CD1c-positive myeloid dendritic cell (primary cell): ENCODE measurements around the gene RYK.
"Not testable (repeated sequence)": the region's sequence is repeated elsewhere in the genome, so short reads cannot be mapped to it uniquely, and the experiment has no call there.

ENCODE experiments used
- DNase-seq: peaks from one replicate; pipeline ENCODE4 v3.0.0-alpha.2; 2016; ENCODE audit errors: extremely low spot score

Gene RYK

GRCh38 chr3:134250717-134251220, at the start of gene RYK:
Gene RYK, minus strand, starts transcription at chr3:134250859. Its CDS starts 205 bp downstream, at chr3:134250654.
- peak; percentile 81 for DNase-seq

DNA sequence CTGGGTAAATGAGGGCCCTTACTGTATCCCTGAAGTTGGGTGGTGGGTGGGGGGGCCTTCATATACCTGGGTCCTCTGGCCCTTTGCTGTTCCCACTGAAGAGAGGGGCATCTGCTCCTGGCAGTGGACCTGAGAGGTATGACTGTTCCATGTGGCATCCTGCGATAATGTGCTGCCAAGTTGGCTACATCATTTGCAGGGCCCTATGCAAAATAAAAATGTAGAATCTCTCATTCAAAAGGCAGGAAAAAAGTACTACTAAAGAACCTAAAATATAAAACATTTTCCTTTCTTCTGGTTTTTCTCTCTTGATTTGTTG, 49.2 kb upstream of the RYK start:
- no peak for DNase-seq

GRCh38 chr3:134299185-134299887, 48.7 kb upstream of the RYK start:
- no peak for DNase-seq

DNA sequence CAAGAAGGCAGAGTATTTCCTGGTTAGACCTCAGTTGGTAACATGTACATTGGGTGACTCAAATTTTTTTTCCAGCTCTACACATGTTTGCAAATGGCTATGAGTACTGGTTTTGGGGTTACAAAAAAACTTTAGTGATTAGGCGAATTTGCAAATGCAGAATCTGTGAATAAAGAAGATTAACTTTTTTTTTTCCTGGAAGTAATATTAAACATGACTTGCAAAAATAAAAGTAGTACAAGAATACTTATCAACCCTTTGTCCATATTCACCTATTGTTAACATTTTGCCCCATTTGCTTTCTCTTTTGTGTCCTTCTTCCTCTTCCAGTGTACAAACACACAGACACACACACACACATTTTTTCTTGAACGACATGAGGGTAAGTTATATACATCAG, 47.6 kb upstream of the RYK start:
- DNase-seq: no peak

DNA sequence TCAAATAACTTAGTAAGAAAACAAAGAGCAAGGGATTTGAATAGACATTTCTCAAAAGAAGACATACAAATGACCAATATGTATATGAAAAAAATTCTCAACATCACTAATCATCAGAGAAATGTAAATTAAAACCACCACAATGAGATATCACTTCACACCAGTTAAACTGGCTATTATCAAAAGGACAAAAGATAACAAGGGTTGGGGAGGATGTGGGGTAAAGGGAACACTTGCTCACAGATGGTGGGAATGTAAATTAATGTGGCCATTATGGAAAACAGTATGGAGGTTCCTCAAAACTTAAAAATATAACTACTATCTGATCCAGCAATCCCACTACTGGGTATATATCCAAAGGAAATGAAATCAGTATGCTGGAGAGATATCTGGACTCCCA, 46.0 kb upstream of the RYK start:
- DNase-seq: no peak

- DNase-seq: no peak
These were observed 45.3 kb upstream of the RYK start for GRCh38 chr3:134295930-134296329.

DNA sequence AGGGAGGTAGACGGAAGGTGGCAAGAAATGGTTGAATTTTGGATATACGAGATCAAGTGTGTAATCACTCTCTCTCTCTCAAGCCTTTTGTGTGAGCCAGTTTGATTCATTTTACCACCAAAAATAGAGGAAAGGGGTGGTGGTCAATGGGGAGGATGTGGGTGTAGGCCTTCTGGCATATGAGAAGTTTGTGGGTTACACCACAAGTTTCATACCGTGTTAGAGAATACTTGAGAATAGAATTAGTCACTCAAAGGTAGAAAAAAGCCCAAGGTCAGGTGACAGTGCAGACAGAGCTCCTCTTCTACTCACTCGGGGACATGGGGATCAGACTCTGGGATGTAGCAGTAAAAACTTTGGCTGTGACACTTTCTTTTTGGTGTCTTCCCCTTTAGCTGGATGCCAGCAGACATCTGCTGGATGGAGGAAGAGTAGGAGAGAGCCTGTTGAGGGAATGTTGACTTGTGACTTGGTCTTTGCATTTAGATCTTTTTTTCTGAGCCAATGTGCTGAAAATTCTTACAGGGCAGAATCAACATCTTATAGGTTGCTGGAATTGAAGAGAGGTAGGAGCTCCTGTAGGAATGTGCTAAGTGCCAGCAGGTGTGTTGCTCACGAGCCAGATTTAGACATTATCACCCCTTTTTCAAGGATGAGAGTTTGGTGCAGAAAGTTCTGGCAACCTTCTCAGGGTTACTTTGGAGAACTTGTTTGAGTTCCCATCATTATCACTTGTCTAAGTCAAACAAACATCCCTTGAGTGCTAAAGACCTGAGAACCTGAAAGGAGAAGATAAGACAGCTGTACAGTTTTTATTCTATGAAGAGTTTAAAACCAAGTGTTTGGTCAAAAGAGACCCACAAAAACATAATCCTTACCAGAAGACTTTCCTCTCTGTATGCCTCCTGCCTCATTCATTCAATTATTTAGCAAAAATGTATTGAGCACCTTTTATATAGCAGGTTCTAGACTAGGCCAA, 43.9 kb upstream of the RYK start:
- DNase-seq: peak; percentile 77

- DNase-seq: no peak
These were observed 40.9 kb upstream of the RYK start for GRCh38 chr3:134291319-134292254.

GRCh38 chr3:134287512-134287911, 36.9 kb upstream of the RYK start:
- peak; percentile 8 for DNase-seq

DNA sequence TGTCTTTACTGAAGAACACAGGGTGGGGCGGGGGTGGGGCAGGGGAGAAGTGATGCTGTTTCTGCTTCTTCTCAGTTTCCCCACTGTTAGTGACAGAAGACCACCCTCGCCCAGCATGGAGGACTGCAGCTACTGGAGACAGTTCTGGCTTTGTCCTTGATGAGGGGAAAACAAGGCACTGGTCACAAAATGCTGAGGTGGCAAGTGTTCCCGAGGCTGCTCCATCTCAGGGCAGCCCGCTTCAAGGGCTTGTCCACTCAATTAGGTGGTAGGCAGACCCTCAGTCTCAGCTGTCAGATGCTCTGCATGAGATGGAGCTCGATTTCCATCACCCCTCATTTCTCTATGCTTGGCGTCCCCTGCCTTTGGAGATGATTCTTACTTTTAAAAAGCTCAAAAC, 33.8 kb upstream of the RYK start:
- DNase-seq: no peak

DNA sequence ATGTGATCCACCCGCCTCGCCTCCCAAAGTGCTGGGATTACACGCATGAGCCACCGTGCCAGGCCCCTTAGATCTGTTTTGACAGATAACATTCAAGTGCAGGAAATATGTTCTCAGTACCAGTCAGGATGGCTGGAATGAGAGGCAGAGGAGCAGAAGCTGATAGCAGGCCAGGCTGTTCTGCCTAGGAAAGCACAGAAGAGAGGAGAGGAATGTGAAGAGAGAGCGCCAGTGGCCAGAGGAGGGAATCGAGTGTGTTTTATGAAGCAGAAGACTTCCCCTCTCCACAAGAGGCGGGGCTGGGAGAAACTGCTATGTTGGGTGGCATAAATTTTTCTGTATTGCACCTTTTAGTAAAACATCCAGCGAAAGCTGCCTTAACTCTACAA, 32.0 kb upstream of the RYK start:
- DNase-seq: no peak

- DNase-seq: no peak
These were observed 31.4 kb upstream of the RYK start for GRCh38 chr3:134281912-134282658.

DNA sequence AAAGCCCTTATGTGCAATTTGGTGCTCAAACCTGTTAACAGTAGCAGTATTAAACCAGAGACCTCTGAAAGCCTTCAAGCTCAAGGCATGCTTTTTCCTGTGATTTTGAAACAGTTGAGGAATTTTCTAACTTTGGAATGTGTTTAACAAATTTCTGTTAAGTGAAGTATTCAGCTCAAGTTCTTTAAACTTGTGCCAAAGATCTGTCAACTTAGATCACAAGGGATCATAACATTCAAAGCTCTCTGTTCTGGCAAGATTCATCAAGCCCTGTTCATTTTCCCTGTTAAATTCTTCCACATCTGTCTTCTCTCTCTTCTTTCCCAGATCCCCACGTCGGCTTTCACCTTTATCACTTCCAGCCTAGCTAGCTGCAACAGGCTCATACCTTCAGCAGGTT, 28.8 kb upstream of the RYK start:
- no peak for DNase-seq

DNA sequence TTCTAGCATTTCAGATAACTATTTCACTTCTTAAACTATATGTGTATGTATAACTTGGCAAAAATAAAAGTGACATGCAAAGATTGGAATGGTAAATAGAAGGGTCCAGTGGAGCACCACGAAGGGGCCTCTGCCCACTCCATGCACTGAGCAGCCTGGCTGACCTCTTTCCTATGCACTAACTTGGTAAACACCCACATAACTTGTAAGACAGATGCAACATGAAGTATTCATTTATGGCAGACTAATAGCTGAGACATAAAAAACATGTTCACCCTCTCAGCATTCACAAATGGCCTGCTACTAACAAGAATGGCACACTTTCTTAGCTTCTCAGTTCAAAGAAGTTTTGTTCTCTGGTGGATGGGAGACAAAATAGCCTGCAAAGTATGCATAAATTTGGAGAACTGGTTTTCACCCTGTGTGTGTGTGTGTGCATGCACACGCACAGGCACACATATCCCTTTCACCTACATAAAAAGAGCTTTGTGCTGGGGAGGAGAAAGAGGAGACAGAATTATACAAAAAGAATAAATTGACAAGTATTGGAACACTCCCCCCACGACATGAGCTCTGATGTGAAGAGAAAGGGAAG, 26.5 kb upstream of the RYK start:
- DNase-seq: no peak

DNA sequence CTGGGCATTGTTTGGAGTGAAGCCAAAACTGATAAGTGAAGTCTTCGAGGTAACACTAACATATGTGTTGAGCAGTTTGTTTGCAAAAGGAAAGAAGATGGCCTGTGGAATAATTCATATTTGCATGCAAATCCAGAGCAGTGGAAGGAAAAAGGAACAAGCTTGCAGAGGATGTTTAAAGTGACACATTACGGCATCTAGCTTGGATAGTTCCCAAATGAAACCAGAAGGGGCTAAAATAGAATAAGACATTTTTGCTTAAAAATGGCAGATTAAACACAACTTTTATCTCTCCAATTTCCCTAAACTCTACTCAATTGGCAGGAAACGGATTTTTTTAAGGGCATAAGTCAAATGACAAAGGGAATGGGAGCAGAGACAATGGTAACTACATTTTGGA, 25.4 kb upstream of the RYK start:
- DNase-seq: no peak

DNA sequence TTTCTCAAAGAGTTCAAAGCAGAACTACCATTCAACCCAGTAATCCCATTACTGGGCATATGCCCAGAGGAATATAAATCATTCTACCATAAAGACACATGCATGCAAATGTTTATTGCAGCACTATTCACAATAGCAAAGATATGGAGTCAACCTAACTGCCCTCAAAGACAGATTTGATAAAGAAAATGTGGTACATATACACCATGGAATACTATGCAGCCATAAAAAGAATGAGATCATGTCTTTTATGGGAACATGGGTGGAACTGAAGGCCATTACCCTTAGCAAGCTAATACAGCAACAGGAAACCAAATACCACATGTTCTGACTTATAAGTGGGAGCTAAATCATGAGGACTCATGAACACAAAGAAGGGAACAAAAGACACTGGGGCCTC, 24.5 kb upstream of the RYK start:
- not testable (repeated sequence) for DNase-seq

DNA sequence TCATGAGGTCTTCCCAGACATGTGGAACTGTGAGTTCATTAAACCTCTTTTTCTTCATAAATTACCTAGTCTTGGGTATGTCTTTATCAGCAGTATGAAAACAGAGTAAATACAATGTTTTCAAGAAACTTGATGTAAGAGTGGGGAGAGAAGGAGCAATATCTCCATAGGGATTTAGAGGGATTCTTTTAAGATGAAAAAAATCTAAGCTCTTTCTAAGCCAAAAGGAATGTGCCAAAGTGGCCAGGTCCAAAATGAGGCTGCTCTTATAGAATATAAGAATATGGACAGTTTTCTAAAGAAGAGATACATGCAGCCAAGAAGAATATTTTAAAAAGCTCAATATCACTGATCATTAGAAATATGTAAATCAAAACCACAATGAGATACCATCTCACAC, 23.9 kb upstream of the RYK start:
- DNase-seq: no peak

DNA sequence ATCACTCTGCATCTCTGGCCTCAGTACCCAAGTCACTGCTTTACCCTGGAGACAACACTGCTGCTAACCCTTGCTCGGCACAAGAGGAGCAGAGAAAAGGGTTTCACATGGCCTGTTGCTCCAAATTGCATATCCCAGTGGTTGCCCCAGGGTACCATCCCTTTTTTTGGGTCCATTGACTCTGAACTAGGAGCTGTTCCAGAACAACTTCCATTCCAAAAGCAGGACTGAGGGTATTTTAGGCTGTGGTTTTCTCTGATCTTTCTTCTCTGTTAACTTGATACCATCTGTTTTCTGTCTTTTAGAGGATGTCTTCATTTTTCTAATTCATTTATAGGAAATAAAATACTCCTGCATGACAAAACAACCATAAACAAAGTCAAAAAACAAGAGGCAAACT, 17.3 kb upstream of the RYK start:
- DNase-seq: no peak

DNA sequence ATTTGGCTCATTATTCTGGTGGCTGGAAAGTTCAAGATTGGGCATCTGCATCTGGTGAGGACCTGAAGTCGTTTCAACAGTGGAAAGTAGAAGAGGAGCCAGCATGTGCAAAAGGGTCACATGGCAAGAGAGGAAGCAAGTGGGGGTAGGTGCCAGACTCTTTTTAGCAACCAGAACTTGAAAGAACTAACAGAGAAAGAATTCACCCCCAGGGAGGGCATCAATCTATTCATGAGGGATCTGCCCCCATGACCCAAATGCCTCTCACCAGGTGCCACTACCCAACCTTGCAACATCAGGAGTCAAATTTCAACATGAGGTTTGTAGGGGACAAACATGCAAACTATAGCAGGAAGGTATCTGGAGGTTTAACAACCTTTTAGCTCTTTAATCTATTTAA, 10.3 kb upstream of the RYK start:
- DNase-seq: no peak

DNA sequence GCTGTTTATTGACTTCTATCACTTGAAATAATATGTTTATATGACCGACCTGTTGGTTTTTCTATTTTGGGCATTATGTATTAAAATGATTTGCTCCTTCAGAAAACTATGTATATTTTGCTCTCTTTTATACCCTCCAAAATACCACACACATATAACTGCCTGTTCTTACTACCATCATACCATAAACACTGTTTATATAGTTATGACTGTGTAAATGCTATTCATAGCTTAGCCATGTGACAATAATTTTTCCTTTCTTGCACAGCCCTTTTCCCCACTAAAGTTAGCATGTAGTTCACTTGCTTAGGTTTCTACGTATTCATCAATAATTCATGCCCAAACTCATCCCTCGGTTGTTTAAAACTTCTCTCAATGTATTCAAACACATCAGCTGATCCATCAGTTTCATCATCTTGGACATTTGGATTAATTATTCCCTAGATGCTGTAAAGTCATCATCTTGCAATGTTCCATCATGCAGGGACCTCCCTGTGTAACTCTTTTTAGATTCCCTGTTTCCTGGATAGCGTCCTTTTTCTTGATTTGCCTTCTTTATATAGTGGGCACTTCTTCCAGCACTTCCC, 8.2 kb upstream of the RYK start:
- no peak for DNase-seq
